Tibial artery (tissue), 4 donors: ENCODE data around the gene ZDHHC16.
A peak's percentile ranks its signal among the peaks of the same experiment; 100 is the strongest.

Experiments used
- DNase-seq, 2 donors: peaks; one replicate each; pipeline ENCODE4 v3.0.0-alpha.2; 2019
- H3K27ac ChIP-seq, 2 donors: fragments of 200-600 bp; sonication (generic) in 1 of 2; 1 replicate in 1 of 2; 2 replicates in 1 of 2; pipeline ENCODE4 v1.5.1; 2018 to 2019; ENCODE audit warnings: mild to moderate bottlenecking in 1 of 2
- H3K27me3 ChIP-seq, 2 donors: fragments of 200-600 bp; sonication (generic) in 1 of 2; one replicate each; pipeline versions ENCODE4 v1.5.1 to v1.6.0; 2016 to 2019
- H3K36me3 ChIP-seq, 3 donors: fragments of 200-600 bp; sonication (generic) in 2 of 3; one replicate each; pipeline ENCODE4 v1.5.1; 2016 to 2019; ENCODE audit warnings: mild to moderate bottlenecking in 2 of 3
- H3K4me1 ChIP-seq, 4 donors: fragments of 200-600 bp; sonication (generic) in 2 of 4; 1 replicate in 3 of 4; 2 replicates in 1 of 4; pipeline ENCODE4 v1.5.1; 2016 to 2019
- H3K4me3 ChIP-seq, 2 donors: fragments of 200-600 bp; sonication (generic) in 1 of 2; 1 replicate in 1 of 2; 2 replicates in 1 of 2; pipeline ENCODE4 v1.5.1; 2018 to 2019; ENCODE audit warnings: mild to moderate bottlenecking in 2 of 2
- H3K9me3 ChIP-seq, 3 donors: fragments of 200-600 bp; sonication (generic) in 1 of 3; one replicate each; pipeline ENCODE4 v1.5.1; 2016 to 2019
- intact Hi-C: fragments of 100-400 bp; cut with DNase I; formaldehyde crosslinking; loops from one replicate; pipeline ENCODE4 v1.15.0; 2023; ENCODE audit warnings: low total_unique reads
- TF ChIP-seq, protein P1 (sequence below), 2 experiments: fragments of 200-600 bp in 1 of 2; fragments of 450-650 bp in 1 of 2; IDR thresholded peaks; one replicate each; pipeline ENCODE4 v1.5.1; 2017 to 2019; ENCODE audit warnings: antibody characterized with exemption in 2 of 2, mild to moderate bottlenecking in 1 of 2, moderate library complexity in 1 of 2

Gene ZDHHC16

DNA sequence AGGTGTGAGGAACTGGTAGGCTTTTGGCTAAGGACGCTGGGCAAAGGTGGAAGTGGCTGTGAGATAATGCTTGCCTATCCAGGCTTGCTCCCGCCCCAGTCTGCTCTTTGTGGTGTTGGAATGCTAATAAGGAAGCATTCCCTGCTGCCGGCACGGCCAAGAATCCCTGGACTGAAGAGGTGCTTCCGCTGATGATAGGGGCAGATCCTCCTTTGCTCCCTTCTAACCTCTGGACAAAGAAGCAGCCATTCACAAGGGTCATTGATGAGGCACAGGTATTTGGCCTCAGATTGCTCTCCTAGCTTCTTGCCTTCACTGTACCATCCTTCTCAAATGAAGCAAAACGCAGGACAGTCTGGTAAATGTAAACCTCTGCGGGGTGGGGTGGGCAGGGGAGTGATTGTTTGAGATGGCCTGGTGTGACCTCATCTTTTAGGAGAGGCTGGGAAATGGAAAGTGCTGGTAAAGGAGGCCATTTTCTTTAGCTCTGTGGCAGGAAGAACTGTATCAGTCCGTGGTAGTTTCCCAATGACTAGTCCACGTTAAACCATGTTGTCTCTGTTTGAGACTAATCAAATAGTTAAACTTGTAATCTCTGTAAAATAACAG lies 18.3 kb upstream of the ZDHHC16 start:
- Histone ChIP-seq H3K27me3 (no peaks in the 10 kb centered on the region), H3K36me3 (peaks cover 18 to 35% (median 26%) of the 10 kb centered on the region in 3 donors), H3K9me3 (no peaks in the 10 kb centered on the region), H3K4me3 (peak overlapping the region; percentile 72 to 99), H3K4me1 (peaks cover 0 to 31% (median 26%) of the 10 kb centered on the region in 4 donors), H3K27ac (peak overlapping the region in 1 of 2 donors; percentile 82)
- DNase-seq = no peak
- TF ChIP-seq, protein P1, sequence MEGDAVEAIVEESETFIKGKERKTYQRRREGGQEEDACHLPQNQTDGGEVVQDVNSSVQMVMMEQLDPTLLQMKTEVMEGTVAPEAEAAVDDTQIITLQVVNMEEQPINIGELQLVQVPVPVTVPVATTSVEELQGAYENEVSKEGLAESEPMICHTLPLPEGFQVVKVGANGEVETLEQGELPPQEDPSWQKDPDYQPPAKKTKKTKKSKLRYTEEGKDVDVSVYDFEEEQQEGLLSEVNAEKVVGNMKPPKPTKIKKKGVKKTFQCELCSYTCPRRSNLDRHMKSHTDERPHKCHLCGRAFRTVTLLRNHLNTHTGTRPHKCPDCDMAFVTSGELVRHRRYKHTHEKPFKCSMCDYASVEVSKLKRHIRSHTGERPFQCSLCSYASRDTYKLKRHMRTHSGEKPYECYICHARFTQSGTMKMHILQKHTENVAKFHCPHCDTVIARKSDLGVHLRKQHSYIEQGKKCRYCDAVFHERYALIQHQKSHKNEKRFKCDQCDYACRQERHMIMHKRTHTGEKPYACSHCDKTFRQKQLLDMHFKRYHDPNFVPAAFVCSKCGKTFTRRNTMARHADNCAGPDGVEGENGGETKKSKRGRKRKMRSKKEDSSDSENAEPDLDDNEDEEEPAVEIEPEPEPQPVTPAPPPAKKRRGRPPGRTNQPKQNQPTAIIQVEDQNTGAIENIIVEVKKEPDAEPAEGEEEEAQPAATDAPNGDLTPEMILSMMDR (IDR thresholded peaks at IDR 0.05) = no peak
- intact Hi-C loops = no loop called here

DNA sequence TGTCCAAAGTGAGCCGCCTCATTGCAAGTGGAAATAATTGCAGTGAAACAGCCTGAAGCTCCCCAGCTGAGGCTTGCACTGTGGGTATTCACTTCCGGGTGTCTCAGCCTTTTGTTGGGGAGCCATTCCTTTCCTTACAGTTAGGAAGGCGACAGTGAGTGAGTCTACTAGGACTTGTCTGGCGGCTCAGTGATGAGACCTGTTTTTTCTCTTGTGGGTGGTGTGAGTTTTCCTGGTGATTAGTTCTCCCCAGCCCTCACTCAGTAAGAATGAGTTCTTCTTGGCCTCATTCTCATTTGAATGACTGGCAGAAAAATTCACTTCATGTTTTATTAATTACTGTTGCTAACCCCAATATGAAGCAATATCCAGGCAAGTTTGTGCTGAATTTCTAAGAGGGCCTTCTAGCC lies 17.4 kb upstream of the ZDHHC16 start:
- intact Hi-C loops = no loop called here
- TF ChIP-seq, protein P1 (IDR thresholded peaks at IDR 0.05) = no peak
- DNase-seq = no peak
- Histone ChIP-seq H3K4me3 (no peak overlapping the region), H3K27me3 (no peaks in the 10 kb centered on the region), H3K4me1 (peaks cover 0 to 31% (median 26%) of the 10 kb centered on the region in 4 donors), H3K27ac (no peak overlapping the region), H3K36me3 (peaks cover 21 to 35% (median 29%) of the 10 kb centered on the region in 3 donors), H3K9me3 (no peaks in the 10 kb centered on the region)

DNA sequence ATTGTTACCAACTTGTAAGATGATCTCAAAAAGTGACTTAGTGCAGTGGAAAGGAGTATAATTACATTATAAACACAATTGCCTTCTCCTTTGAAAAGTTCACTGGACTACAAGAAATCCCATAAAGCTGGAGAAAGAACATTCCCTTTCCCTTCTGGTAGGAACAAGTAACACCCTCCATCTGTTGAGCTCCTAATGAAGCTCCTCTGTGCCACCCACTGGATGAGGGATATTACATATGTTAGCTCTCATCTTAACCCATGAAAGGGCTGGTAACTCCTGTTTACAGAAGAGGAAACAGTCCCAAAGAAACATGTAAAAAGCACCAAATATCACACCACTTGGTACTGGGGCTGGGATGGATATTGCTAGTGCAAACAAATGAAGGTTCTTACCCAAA lies 11.9 kb upstream of the ZDHHC16 start:
- H3K27ac ChIP-seq = no peak overlapping the region
- no peaks in the 10 kb centered on the region for H3K4me1 ChIP-seq
- intact Hi-C loops = no loop called here
- peaks cover 70 to 89% (median 79%) of the 10 kb centered on the region in 3 donors for H3K36me3 ChIP-seq
- H3K4me3 ChIP-seq = no peak overlapping the region
- TF ChIP-seq, protein P1 (IDR thresholded peaks at IDR 0.05) = no peak
- no peaks in the 10 kb centered on the region for H3K9me3 ChIP-seq
- DNase-seq = no peak
- H3K27me3 ChIP-seq = no peaks in the 10 kb centered on the region

DNA sequence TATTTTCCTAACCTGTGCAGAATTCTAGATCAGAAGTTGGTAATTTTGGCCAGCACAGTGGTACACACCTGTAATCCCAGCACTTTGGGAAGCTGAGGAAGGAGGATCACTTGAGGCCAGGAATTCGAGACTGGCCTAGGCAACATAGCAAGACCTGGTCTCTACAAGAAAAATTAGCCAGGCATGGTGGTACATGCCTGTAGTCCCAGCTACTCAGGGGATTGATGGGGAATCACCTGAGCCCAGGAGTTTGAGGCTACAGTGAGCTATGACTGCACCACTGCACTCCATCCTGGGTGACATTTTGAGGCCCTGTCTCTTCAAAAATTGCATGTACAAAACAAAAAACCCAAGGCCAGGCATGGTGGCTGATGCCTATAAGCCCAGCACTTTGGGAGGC lies 11.4 kb upstream of the ZDHHC16 start:
- Histone ChIP-seq H3K27me3 (no peaks in the 10 kb centered on the region), H3K4me3 (no peak overlapping the region), H3K9me3 (no peaks in the 10 kb centered on the region), H3K27ac (no peak overlapping the region), H3K4me1 (no peaks in the 10 kb centered on the region), H3K36me3 (peaks cover 75 to 89% (median 84%) of the 10 kb centered on the region in 3 donors)
- no peak for DNase-seq
- intact Hi-C loops = no loop called here
- TF ChIP-seq, protein P1 (IDR thresholded peaks at IDR 0.05) = no peak

DNA sequence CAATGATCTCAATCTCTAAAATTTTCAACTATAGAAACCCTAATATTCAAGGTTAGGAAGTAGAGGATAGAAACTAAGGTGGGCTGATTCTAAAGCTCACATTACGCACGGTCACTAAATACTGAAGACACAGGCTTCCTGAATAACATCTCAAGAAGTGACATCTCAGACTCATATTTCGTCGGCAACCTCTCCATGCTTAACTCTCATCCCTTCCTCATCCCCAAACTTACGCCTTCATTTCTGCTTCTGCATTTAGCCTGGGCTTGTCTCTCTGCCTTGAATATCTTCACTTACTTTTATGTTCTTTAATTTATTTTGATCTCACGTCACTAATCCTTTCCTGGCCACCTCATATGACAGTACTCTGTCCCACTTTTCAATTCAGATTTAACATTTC lies 10.8 kb upstream of the ZDHHC16 start:
- TF ChIP-seq, protein P1 (IDR thresholded peaks at IDR 0.05) = no peak
- Histone ChIP-seq H3K27ac (no peak overlapping the region), H3K9me3 (no peaks in the 10 kb centered on the region), H3K4me1 (no peaks in the 10 kb centered on the region), H3K27me3 (no peaks in the 10 kb centered on the region), H3K36me3 (peaks cover 80 to 91% (median 86%) of the 10 kb centered on the region in 3 donors), H3K4me3 (no peak overlapping the region)
- DNase-seq = no peak
- intact Hi-C loops = no loop called here
